HG02763 (cell line): ENCODE data around the gene CCDC88B.
A peak's percentile ranks its signal among the peaks of the same experiment; 100 is the strongest.
"Not testable (repeated sequence)": the region's sequence is repeated elsewhere in the genome, so short reads cannot be mapped to it uniquely, and the experiment has no call there.

Experiments used
- ATAC-seq: cut with Tn5 transposase; IDR thresholded peaks from one replicate; pipeline ENCODE4 v1.9.1; 2021; ENCODE audit warnings: mild to moderate bottlenecking, moderate library complexity; ENCODE audit not compliant: unreplicated experiment

The CCDC88B gene

GRCh38 chr11:64305075-64305690, 34.8 kb upstream of the CCDC88B start, which contains the start of gene ESRRA:
Gene ESRRA, plus strand, starts transcription at chr11:64305524. Its CDS starts 1,656 bp downstream, at chr11:64307180.
- peak; percentile 75 for ATAC-seq

- ATAC-seq = peak; percentile 21
Measured at GRCh38 chr11:64305691-64306562, 34.1 kb upstream of the CCDC88B start.

- ATAC-seq = no peak
Measured at GRCh38 chr11:64306563-64306875, 33.5 kb upstream of the CCDC88B start.

- ATAC-seq = no peak
Measured at GRCh38 chr11:64306876-64307622, 33.0 kb upstream of the CCDC88B start.

- not testable (repeated sequence) for ATAC-seq
Measured at GRCh38 chr11:64307795-64308194, 32.2 kb upstream of the CCDC88B start.

GRCh38 chr11:64312947-64313346, 27.1 kb upstream of the CCDC88B start:
- no peak for ATAC-seq

- ATAC-seq = no peak
Measured at GRCh38 chr11:64313491-64314145, 26.4 kb upstream of the CCDC88B start.

GRCh38 chr11:64314146-64314804, 25.7 kb upstream of the CCDC88B start:
- no peak for ATAC-seq

GRCh38 chr11:64314805-64315561, 25.0 kb upstream of the CCDC88B start:
- ATAC-seq = no peak

GRCh38 chr11:64315667-64316526, 24.1 kb upstream of the CCDC88B start:
- not testable (repeated sequence) for ATAC-seq

- ATAC-seq = no peak
Measured at GRCh38 chr11:64316672-64317324, 23.2 kb upstream of the CCDC88B start.

- ATAC-seq = peak; percentile 68
Measured at GRCh38 chr11:64317325-64317960, 22.6 kb upstream of the CCDC88B start, which contains the start of gene TRMT112. Gene TRMT112, minus strand, starts transcription at chr11:64317559. Its CDS starts 33 bp downstream, at chr11:64317526.

- ATAC-seq = peak; percentile 79
Measured at GRCh38 chr11:64317961-64318765, 21.8 kb upstream of the CCDC88B start, which contains the start of gene PRDX5. Gene PRDX5, plus strand, starts transcription at chr11:64318121. Its CDS starts 95 bp downstream, at chr11:64318216.

GRCh38 chr11:64318766-64319761, 20.9 kb upstream of the CCDC88B start:
- no peak for ATAC-seq

GRCh38 chr11:64320556-64320955, 19.4 kb upstream of the CCDC88B start:
- no peak for ATAC-seq

- no peak for ATAC-seq
Measured at GRCh38 chr11:64321026-64321425, 19.0 kb upstream of the CCDC88B start.
